Measurements from ENCODE around the gene INO80.

- no peak for TF ChIP-seq EZH2 (IDR thresholded peaks at IDR 0.05; ENCODE audit: low read length, missing control alignments)
- TF ChIP-seq, protein P1, sequence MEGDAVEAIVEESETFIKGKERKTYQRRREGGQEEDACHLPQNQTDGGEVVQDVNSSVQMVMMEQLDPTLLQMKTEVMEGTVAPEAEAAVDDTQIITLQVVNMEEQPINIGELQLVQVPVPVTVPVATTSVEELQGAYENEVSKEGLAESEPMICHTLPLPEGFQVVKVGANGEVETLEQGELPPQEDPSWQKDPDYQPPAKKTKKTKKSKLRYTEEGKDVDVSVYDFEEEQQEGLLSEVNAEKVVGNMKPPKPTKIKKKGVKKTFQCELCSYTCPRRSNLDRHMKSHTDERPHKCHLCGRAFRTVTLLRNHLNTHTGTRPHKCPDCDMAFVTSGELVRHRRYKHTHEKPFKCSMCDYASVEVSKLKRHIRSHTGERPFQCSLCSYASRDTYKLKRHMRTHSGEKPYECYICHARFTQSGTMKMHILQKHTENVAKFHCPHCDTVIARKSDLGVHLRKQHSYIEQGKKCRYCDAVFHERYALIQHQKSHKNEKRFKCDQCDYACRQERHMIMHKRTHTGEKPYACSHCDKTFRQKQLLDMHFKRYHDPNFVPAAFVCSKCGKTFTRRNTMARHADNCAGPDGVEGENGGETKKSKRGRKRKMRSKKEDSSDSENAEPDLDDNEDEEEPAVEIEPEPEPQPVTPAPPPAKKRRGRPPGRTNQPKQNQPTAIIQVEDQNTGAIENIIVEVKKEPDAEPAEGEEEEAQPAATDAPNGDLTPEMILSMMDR (conservative IDR thresholded peaks at IDR 0.05 in 1 of 2, IDR thresholded peaks at IDR 0.05 in 1 of 2; ENCODE audit: low read depth in 1 of 2, low read length in 2 of 2), result no peak
Measured at GRCh38 chr15:41125063-41125669, 9.1 kb upstream of the INO80 start.

Measured in fibroblast of lung (primary cell).